CD4-positive, alpha-beta T cell treated with Interleukin-4 for 1 hour (primary cell): ENCODE results near the gene KANK4.

Source experiments
- DNase-seq, 2 donors: peaks; one replicate each; pipeline ENCODE4 v3.0.0-alpha.2; 2020 to 2022

KANK4 gene

DNA sequence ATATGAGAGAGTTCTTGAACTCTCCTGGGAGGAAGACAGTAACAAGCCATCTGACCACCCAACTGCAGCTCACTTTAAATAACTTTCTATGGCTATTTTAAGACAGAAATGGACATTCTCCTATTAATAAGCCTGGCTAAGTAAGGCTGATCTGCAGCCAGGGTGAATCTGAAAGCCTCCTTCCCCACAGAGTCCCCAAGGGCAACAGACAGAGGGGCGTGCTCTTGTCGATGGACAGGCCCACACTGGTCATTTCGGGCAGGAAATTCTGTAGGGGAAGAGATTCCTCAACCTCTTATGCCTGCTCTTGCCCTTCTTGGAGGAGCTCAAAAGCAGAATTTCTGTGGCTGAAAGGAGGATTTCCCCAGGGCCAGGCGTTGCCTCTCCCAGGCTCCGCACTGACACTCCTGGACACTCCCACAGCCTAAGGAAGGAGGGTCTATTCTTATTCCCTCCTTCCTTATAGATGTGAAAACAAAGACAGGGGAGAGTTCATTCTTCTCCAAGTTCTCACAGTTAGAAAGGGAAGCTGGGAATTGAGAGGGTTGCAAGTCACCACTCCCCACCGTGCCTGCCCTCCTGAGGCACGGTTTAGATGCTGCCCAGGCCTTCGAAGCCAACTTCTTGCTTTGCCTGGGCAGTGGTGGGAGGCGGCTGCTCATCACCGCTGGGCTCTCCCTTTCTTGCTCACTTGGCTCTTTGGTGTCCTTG lies 17.9 kb upstream of the KANK4 start:
- DNase-seq: no peak

DNA sequence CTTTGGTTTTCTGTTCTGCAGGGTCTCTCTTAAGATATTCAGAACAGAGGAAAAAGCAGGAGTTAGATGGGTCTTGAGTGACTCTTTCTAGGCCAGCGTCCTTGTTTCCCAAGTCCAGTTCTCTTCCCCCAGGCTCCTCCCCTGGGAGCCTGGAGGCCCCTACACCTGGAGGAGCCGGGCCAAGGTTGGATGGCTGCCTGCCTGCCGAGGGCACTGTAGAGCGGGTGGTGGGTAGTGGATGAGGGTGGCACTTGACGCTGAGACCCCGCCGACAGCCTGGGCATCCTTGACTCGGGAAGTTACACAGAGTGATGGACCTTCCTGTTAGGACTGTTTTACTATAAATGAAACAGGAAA lies 17.4 kb upstream of the KANK4 start:
- DNase-seq: no peak

- no peak for DNase-seq
Measured at GRCh38 chr1:62335656-62336055, 16.4 kb upstream of the KANK4 start.

DNA sequence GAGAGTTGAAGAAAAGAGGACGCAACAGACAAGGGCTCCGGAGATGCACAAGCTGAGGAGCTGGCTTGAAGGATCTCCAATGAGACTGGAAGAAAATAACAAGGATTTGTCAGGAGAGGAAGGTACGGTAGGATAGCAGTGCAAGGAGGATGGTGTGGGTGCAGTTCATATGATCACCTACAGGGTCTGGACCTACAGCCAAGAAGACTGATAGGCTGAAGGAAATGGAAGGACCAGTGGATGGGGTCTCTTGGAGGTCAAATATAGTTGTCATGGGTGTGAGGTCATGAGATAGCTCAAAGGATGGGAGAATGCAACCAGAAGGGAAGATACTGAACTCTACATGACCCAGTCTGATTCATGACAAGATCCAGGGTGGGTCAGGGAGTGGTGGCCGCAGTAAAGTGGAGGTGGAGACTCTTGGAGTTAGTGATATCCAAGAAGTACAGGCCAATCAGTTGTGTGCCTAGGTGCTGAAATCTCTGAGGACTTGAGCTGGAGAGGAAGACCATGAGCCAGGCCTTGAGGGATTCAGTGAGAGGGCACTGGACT lies 15.3 kb upstream of the KANK4 start:
- DNase-seq: no peak

DNA sequence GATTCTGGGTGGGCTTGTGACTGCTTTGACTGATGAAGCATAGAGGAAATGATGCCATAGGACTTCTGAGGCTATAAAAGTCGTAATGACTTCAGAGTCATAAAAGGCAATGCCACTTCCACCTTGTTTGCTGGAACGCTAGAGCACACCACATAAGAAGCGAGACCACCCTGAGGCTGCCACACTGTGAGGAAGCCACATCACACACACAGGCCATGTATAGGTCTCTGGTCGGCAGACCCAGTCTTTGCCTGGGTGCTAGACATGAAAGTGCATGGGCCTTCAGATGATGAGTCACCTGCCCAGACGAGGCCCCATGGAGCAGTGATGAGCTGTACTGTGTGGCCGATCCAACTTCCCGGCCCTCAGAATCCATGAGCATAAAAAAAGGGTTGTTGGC lies 14.2 kb upstream of the KANK4 start:
- DNase-seq: no peak

DNA sequence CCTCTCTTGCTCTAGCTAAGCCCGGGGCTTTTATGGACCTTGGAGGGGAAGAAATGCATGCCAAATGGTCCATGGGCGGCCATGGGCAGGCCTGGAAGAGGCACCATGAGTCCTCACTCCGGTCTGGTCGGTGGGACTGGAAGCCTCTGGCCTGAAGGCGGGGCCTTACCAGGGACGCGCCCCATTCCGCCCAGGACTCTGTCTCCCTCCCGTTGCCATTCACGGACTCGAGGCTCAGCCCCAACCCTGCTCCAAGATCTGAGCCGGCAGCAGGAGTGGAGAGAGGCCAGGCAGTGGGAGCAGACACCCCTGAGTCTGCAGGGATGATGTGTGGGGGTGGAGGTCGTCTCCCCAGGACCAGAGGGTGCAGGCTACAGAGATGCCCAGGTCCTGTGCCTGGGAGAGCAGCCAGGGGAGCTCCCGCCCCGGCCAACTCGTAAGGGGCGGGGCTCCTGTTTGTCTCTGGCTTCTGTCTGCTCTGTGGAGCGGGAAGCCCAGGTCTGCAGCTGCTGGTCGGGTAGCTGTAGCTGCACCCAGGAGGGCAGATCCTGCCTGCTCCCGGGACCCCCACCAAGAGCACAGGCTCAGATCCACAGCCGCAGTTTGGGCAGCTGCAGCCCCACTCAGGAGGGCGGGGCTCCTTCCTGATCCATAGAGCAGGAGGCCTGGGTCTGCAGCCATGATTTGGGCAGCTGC lies 8.3 kb upstream of the KANK4 start:
- no peak for DNase-seq

DNA sequence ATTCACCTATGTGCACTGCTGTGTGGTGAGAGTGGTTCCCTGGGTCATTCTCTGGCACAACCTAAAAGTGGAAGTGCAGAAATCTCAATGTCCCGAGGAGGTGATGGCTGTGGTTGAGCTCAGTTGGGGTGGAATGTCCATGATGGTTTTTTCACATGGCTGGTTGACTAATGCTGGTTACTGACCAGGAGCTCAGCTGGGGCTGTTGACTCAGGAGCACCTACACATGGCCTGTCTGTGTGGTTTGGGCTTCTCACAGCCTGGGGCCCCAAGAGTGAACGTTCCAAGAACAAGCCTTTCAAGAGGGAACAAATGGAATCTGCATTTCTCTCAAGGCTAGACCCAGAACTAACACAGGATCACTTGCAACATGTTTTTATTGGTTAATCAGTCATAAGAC lies 6.4 kb upstream of the KANK4 start:
- no peak for DNase-seq

GRCh38 chr1:62325081-62325480 lies 5.8 kb upstream of the KANK4 start:
- DNase-seq: no peak

GRCh38 chr1:62321446-62321845 lies 2.2 kb upstream of the KANK4 start:
- DNase-seq: no peak

DNA sequence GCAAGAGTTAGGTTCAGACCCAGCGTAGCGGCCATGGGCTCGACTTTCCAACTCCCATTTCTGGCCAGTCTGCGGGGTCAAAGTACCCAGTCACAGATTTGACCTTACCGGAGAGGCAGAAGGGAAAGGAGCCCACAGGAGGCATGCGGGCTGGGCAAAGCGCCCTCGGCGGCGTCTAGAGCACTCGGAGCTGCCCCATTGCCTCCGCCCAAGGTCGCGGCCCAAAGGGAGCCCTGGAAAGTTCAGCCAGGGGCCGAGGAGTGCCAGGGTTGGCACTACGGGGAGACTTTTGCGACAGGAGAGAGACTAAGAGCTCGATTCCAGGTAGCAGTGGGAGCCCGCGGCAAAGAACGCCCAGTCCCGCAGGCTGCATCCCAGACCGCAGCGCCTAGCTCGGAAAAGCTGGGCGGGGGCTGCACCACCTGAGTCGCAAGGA lies 896 bp downstream of the KANK4 start:
- no peak for DNase-seq

DNA sequence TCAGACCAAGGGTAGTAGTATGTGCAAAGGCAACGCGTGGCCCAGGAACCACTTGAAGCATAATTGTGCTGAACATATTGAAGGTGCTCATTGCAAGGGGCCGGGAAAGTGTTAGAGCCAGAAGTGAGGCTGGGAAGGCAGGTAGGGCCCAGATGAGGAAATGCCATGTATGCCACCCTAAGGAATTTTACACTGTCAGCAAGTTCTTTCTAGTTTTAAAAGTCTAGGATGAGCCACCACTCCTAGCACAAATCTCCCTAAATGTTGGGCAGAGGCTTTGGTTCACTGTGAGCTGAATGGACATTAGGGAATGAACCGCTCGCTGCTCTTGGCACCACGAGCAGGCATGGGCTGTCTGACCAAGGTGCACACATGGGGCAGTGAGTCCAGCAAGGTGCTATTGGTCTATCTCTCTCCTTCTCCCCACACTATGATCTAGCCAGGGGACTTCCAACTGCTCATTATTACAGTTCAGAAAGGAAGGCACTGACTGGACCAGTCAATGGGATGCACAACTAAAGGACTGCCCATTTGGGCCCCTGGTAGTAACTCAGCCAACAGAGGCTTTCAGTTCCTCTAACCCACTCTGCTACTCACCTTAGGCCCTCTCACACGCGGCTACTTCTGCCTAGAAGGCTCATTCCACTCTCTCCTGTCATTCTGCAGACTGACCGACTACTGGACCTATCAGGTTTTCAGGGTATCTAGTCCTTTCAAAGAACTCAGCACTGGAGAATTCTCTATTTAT lies 2.0 kb downstream of the KANK4 start:
- DNase-seq: no peak

DNA sequence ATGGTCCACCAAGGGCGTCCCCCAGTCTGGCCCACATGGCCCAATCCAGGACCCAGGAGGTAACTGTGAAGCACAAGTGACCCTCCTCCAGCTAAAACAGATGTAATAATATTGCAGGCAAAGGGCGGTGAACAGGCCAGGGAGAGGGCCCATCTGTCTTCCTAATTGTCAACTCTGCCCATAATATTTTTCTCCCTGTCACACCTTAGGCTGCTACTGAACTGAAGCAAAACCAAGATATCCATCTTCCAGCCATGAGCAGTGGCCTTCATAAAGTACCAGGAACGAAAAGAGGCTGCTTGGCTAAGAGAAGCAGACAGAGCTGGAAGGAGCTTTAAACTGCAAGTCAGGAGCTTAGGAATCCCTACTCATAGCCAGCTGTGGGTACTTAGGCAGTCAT lies 3.1 kb downstream of the KANK4 start:
- no peak for DNase-seq

- no peak for DNase-seq
Measured at GRCh38 chr1:62315387-62315786, 3.8 kb downstream of the KANK4 start.

DNA sequence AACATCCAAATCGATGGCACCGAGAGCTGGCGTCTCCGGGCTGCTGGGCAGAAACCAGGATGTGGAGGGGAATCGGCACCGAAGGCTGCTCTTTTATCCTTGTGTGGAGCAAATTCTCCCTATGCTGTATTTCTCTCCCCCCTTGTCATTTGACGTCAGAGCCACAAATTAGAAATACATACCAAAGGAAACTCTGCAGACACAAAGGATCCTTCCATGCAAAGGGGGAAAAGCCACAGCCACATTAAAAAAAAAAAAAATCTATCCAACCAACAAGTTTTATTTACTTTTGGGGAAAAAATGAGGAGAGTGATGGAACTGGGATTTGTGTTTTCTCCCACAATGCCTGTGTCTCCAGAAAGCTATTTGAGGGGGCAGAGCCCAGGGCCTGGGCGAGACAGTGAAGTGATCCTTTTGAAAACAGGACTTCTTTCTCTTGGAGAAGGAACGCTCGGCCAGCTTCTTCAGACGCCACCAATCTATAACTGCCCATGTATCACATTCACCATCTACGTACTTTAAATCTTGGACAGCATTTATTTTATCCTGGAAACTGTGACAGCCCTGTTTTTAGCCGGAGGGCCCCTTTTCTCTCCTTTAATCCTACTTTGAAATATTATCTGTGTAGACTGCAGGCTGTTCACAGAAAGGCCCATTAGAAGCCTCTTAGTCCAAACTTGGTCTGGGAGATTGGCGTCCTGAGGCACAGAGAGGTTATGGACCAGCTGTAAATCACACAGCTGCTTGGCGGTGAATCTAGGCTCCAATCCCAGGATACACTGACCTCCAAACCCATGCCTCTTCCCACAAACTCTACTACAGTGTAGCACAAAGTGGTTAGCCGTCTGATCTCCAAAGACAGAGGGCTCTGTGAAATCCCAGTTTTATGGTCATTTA lies 4.5 kb downstream of the KANK4 start:
- no peak for DNase-seq

GRCh38 chr1:62312698-62313097 lies 6.5 kb downstream of the KANK4 start:
- no peak for DNase-seq

GRCh38 chr1:62311473-62311943 lies 7.7 kb downstream of the KANK4 start:
- DNase-seq: no peak

DNA sequence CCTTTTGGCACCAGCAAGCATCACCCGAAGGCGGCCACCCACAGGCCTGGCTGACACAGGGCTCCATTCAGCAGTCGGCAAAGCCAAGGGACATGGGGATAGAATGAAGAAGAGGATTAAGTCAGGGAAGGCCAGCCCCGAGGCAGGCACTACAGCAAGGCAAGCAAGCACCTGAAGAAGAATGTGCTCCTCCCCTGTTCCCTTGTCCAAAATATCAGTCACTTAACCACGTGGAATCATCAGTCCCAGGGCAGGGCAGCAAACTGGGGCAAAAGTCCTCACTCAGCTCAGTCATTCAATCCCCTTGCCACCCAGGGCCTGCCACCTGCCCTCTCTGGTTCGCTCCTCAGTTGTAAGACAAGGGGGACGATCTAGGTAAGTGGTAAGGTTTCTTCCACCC lies 9.3 kb downstream of the KANK4 start:
- no peak for DNase-seq

GRCh38 chr1:62308606-62309005 lies 10.6 kb downstream of the KANK4 start:
- no peak for DNase-seq

GRCh38 chr1:62307895-62308492 lies 11.2 kb downstream of the KANK4 start:
- no peak for DNase-seq

DNA sequence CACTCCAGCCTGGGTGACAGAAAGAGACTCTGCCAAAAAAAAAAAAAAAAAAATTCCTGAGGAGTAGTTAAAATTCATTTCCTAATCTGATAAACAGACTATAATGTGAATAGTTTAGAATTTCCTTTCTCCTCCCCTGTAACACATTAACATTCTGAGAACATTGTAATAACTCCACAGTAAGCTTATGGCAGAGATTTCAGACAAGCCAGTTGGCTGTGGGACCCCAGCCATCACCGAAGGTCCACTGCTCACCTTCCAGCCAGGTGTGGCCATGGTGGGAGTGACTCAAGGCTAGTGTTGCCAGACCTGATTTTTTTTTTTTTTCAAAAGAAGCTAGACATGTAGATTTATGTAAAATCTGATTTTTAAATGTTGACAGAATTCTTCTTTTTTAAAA lies 11.8 kb downstream of the KANK4 start:
- no peak for DNase-seq

- no peak for DNase-seq
Measured at GRCh38 chr1:62306065-62306464, 13.2 kb downstream of the KANK4 start.

DNA sequence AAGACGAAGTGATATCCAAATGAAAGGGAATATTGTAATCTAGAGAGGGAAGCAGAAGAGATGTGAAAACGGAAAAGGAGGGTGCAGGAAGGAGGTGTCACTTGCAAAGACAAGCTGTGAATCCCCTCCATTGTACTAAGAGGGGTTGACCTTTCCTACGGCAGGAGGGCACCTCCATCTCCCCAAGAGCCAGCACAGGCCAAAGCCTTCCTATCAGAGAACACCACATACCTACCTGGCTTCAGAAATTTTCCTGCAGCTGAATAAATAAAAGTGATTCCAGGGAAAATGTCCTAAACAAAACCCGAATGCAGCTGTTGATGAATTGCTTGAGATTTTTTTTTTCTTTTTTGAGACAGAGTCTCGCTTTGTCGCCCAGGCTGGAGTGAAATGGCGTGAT lies 14.3 kb downstream of the KANK4 start:
- DNase-seq: no peak
